Lower leg skin (tissue), 4 donors: Measurements from ENCODE around the gene FAM204A. TPM values are rescaled to one million over a fixed set of nuclear protein-coding genes. Genes with fewer than 3 reads are reported as not detected.

ENCODE experiments used
- DNase-seq, 2 donors: peaks; one replicate each; pipeline ENCODE4 v3.0.0-alpha.2; 2019; ENCODE audit warnings: low spot score in 2 of 2
- H3K4me3 ChIP-seq: fragments of 200-600 bp; sonication (generic); 2 replicates; pipeline ENCODE4 v1.5.1; 2017; ENCODE audit warnings: mild to moderate bottlenecking, low read depth; ENCODE audit not compliant: poor library complexity, severe bottlenecking
- POLR2A ChIP-seq, 2 donors: fragments of 450-650 bp; IDR thresholded peaks; one replicate each; pipeline ENCODE4 v1.6.1; 2016 to 2017; ENCODE audit warnings: antibody characterized with exemption in 2 of 2, mild to moderate bottlenecking in 1 of 2, moderate library complexity in 1 of 2
- WGBS, 2 donors: methylation state at CpG; one replicate each; pipeline ENCODE4 v1.1.5; 2018; 5-methylcytosine and 5-hydroxymethylcytosine counted together
- intact Hi-C: fragments of 100-400 bp; cut with DNase I; formaldehyde crosslinking; loops from one replicate; pipeline ENCODE4 v1.15.0; 2023; ENCODE audit warnings: low total_unique reads
- total RNA-seq, 4 donors: library from RNA; depleted of rRNA; stranded (reverse); fragments of >200 nt; gene quantifications; one replicate each; pipeline ENCODE4 v1.1.0, GENCODE V29; 2016
- TF ChIP-seq, protein P1 (sequence below), 3 donors: fragments of 450-650 bp; IDR thresholded peaks; one replicate each; pipeline ENCODE4 v1.5.1; 2016; ENCODE audit warnings: antibody characterized with exemption in 3 of 3, mild to moderate bottlenecking in 3 of 3, moderate library complexity in 2 of 3

Gene FAM204A
- total RNA-seq, 4 donors from 2014 or later: 16.6 to 47.6 (median 39.3) TPM

DNA sequence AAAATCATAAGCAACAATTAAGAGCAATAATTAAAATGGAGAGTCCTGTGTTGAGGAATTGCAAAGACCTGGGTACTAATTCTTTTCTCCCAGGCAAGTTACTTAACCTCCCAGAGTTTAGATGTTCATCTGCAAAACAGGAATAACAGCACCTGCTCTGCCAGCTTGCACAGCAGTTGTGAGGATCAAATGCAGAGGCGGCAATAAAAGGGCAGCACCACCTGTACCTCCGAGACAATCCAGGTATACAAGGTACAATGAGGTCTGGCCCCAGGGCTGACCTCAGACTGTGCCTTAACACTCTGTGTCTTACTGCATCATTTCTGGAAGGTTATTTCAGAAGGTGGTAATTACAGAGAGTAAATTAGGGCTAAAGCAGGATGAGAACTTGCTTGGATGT is 14.5 kb upstream of the FAM204A start:
- no peak for DNase-seq
- no peak for TF ChIP-seq POLR2A (IDR thresholded peaks at IDR 0.05)
- TF ChIP-seq, protein P1, sequence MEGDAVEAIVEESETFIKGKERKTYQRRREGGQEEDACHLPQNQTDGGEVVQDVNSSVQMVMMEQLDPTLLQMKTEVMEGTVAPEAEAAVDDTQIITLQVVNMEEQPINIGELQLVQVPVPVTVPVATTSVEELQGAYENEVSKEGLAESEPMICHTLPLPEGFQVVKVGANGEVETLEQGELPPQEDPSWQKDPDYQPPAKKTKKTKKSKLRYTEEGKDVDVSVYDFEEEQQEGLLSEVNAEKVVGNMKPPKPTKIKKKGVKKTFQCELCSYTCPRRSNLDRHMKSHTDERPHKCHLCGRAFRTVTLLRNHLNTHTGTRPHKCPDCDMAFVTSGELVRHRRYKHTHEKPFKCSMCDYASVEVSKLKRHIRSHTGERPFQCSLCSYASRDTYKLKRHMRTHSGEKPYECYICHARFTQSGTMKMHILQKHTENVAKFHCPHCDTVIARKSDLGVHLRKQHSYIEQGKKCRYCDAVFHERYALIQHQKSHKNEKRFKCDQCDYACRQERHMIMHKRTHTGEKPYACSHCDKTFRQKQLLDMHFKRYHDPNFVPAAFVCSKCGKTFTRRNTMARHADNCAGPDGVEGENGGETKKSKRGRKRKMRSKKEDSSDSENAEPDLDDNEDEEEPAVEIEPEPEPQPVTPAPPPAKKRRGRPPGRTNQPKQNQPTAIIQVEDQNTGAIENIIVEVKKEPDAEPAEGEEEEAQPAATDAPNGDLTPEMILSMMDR (IDR thresholded peaks at IDR 0.05): no peak
- no peak overlapping the region for H3K4me3 ChIP-seq
- 77 to 81% methylated on average over 2 of the region's 2 CpGs for WGBS, 2 donors
- intact Hi-C loops: no loop called here

DNA sequence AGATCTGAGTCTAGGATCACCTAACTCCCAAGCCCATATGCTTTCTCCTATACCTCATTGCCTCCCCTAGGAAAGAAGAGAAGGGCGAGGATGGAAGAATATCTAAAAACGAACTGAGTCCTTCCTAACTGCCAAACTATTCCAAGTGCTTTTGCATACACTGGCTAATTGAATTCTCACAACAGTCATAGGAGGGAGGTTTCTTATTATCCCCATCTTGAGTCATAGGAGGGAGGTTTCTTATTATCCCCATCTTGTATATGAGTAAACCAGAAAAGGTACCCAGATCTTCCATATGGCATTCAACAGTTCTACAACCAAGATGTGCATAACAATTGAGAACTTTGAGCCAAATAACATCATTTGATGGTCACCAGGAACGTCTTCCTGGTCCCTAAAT is 13.1 kb upstream of the FAM204A start:
- 73 to 88% methylated on average over 3 of the region's 3 CpGs for WGBS, 2 donors
- intact Hi-C loops: no loop called here
- no peak for DNase-seq
- no peak overlapping the region for H3K4me3 ChIP-seq
- TF ChIP-seq, protein P1 (IDR thresholded peaks at IDR 0.05): no peak
- no peak for TF ChIP-seq POLR2A (IDR thresholded peaks at IDR 0.05)

DNA sequence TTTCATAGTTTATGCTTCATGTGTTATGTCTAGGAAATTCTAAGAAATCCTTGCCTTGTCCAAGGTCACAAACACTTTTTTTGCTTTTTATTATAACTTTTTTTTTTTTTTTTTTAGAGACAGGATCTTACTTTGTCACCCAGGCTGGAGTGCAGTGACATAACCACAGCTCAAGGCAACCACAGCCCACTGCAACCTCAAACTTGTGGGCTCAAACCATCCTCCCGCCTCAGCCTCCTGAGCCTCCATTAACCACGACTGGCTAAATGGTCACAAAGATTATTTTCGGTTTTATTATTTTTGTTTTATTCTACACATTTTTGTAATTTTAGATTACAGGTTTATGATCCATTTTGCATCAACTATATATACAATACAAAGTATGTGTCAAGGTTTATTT is 7.1 kb upstream of the FAM204A start:
- TF ChIP-seq, protein P1 (IDR thresholded peaks at IDR 0.05): no peak
- no peak for TF ChIP-seq POLR2A (IDR thresholded peaks at IDR 0.05)
- intact Hi-C loops: no loop called here
- no peak for DNase-seq
- WGBS, 2 donors: 83 to 84% methylated on average over 3 of the region's 3 CpGs
- H3K4me3 ChIP-seq: no peak overlapping the region

DNA sequence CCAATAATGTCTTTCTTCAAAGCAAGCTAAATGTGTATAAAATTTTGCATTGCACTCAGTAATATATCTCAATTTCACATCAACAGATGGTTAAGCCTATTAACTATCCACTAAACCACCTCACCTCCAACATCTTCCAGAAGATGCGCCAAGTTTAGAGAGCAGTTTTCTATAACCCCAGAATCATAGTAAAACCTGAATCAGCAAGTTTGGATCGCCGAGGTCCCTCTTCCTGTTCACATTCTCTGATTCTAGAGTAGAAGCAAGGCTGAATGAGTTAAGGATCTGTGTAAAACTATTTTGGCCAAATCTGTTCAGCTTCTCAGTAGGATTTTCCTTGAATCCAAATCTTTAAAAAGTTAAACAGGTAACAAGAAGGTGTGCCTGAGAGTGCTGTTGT is 1.4 kb upstream of the FAM204A start:
- TF ChIP-seq POLR2A (IDR thresholded peaks at IDR 0.05): no peak
- TF ChIP-seq, protein P1 (IDR thresholded peaks at IDR 0.05): no peak
- 82 to 90% methylated on average over 3 of the region's 3 CpGs for WGBS, 2 donors
- H3K4me3 ChIP-seq: no peak overlapping the region
- intact Hi-C loops: no loop called here
- DNase-seq: no peak

DNA sequence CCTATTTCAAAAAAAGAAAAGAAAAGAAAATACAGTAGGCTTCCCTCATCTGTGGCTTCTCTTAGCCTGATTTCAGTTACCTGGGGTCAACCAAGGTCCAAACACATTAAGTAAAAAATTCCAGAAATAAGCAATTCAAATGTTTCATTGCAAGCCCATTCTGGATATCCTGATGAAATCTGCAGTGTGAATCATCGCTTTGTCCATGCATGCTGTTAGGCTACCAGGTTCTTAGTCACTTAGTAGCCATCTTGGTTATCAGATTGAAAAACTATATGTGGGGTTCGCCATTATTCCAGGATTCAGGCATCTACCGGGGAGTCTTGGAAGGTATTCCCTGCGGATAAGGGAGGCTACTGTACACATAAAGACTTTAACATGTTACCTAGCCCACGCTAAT is 991 bp upstream of the FAM204A start:
- intact Hi-C loops: no loop called here
- no peak for DNase-seq
- H3K4me3 ChIP-seq: no peak overlapping the region
- WGBS, 2 donors: 93 to 96% methylated on average over 5 of the region's 5 CpGs
- TF ChIP-seq, protein P1 (IDR thresholded peaks at IDR 0.05): no peak
- TF ChIP-seq POLR2A (IDR thresholded peaks at IDR 0.05): no peak

DNA sequence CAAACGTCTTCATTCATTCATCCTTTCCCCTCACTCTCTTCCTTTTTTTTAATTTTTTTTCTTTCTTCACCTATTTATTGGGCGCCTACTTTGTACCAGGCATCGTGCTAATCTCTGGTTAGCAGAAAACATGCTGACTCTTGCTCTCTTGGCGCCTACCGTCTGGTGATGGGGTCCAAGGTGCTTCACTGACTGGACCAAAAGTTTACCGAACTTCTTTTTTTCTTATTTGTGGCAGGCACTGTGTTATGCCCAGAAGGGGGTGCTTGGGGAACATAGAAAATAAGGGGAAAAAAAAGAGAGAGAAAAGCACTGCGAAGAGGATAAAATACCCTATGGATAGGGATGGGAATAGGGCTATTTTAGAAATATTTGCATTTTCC is 505 bp upstream of the FAM204A start:
- H3K4me3 ChIP-seq: peak overlapping the region; percentile 99
- no peak for TF ChIP-seq POLR2A (IDR thresholded peaks at IDR 0.05)
- TF ChIP-seq, protein P1 (IDR thresholded peaks at IDR 0.05): no peak
- intact Hi-C loops: no loop called here
- WGBS, 2 donors: 37% methylated on average over 7 of the region's 7 CpGs
- no peak for DNase-seq
